HepG2 (cell line): Measurements from ENCODE around the gene CD300C.
A peak's percentile ranks its signal among the peaks of the same experiment; 100 is the strongest.

Experiments
- ISL2 ChIP-seq: sonication (generic); formaldehyde crosslinking; IDR thresholded peaks from 2 replicates; pipeline ENCODE4 v1.5.0; 2020; ENCODE audit warnings: missing genetic modification reagents
- NR2F6 ChIP-seq, 2 experiments: IDR thresholded peaks; 2 replicates each; pipeline ENCODE4 v1.6.1; 2016; ENCODE audit warnings: antibody characterized with exemption in 1 of 2, mild to moderate bottlenecking in 1 of 2
- SOX6 ChIP-seq, 2 experiments: fragments of 450-650 bp in 1 of 2; sonication (generic) in 1 of 2; formaldehyde crosslinking in 1 of 2; IDR thresholded peaks; 2 replicates each; pipeline versions ENCODE4 v1.4.0 to v1.6.1; 2017 to 2020; ENCODE audit warnings: antibody characterized with exemption in 1 of 2, mild to moderate bottlenecking in 1 of 2, missing genetic modification reagents in 1 of 2
- TF ChIP-seq, protein P1 (sequence below): sonication (generic); formaldehyde crosslinking; IDR thresholded peaks from 2 replicates; pipeline ENCODE4 v1.9.0; 2021; ENCODE audit warnings: missing genetic modification reagents, borderline replicate concordance
- TF ChIP-seq, protein P2 (sequence below): sonication (generic); formaldehyde crosslinking; IDR thresholded peaks from 2 replicates; pipeline ENCODE4 v1.8.0; 2022; ENCODE audit warnings: missing genetic modification reagents, mild to moderate bottlenecking, moderate library complexity, borderline replicate concordance

DNA sequence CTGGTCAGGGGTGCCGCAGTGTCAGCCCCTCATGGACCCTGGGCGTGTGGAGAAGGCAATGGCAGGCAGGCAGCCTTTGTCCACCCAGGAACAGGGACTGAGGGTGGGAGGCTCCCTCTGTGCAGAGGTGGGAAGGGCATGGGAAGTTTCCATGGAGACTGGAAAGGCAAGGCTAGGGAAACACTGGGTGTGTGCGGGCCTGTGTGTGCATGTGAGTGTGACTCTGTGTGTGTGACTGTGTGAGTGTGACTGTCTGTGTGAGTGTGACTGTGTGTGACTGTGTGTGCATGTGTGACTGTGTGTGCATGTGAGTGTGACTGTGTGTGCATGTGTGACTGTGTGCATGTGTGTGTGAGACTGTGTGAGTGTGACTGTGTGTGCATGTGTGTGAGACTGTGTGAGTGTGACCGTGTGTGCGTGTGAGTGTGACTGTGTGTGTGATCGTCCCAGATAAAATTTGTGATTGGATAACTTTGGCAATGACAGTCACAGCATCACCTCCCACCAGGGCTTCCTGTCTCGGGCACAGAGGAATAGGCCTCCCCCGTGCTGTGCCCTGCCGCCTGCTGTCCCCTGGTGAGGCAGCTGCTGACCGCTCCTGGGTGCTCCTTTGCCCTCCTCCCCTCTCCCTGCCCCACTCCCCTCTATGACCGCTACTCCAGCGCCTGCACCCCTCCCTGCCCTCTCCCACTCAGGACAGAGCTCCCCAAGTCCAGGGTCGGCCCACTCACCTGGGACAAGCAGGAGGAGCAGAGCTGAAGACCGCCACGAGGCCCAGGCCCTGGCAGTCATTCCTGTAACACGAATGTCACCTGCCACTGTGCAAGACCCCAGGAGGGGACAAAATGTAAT is 698 bp downstream of the CD300C start:
- TF ChIP-seq, protein P1, sequence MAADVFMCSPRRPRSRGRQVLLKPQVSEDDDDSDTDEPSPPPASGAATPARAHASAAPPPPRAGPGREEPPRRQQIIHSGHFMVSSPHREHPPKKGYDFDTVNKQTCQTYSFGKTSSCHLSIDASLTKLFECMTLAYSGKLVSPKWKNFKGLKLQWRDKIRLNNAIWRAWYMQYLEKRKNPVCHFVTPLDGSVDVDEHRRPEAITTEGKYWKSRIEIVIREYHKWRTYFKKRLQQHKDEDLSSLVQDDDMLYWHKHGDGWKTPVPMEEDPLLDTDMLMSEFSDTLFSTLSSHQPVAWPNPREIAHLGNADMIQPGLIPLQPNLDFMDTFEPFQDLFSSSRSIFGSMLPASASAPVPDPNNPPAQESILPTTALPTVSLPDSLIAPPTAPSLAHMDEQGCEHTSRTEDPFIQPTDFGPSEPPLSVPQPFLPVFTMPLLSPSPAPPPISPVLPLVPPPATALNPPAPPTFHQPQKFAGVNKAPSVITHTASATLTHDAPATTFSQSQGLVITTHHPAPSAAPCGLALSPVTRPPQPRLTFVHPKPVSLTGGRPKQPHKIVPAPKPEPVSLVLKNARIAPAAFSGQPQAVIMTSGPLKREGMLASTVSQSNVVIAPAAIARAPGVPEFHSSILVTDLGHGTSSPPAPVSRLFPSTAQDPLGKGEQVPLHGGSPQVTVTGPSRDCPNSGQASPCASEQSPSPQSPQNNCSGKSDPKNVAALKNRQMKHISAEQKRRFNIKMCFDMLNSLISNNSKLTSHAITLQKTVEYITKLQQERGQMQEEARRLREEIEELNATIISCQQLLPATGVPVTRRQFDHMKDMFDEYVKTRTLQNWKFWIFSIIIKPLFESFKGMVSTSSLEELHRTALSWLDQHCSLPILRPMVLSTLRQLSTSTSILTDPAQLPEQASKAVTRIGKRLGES (CRISPR knock-in tag) = no peak
- TF ChIP-seq NR2F6 (IDR thresholded peaks at IDR 0.05) (no peak), NR2F6 (CRISPR knock-in tag; IDR thresholded peaks at IDR 0.05) (no peak), ISL2 (no peak), SOX6 (IDR thresholded peaks at IDR 0.05) (0 out of 2 replicates have a peak, but pooled peaks have one; percentile 66), SOX6 (CRISPR knock-in tag; IDR thresholded peaks at IDR 0.05) (no peak)
- TF ChIP-seq, protein P2, sequence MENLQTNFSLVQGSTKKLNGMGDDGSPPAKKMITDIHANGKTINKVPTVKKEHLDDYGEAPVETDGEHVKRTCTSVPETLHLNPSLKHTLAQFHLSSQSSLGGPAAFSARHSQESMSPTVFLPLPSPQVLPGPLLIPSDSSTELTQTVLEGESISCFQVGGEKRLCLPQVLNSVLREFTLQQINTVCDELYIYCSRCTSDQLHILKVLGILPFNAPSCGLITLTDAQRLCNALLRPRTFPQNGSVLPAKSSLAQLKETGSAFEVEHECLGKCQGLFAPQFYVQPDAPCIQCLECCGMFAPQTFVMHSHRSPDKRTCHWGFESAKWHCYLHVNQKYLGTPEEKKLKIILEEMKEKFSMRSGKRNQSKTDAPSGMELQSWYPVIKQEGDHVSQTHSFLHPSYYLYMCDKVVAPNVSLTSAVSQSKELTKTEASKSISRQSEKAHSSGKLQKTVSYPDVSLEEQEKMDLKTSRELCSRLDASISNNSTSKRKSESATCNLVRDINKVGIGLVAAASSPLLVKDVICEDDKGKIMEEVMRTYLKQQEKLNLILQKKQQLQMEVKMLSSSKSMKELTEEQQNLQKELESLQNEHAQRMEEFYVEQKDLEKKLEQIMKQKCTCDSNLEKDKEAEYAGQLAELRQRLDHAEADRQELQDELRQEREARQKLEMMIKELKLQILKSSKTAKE = no peak
